GM18858 (cell line): ENCODE measurements around the gene TRA2B.
"Not testable (repeated sequence)": the region's sequence is repeated elsewhere in the genome, so short reads cannot be mapped to it uniquely, and the experiment has no call there.

Experiments
- ATAC-seq: cut with Tn5 transposase; IDR thresholded peaks from one replicate; pipeline ENCODE4 v1.9.1; 2021; ENCODE audit not compliant: unreplicated experiment

The TRA2B gene

GRCh38 chr3:185929192-185930151, 8.3 kb downstream of the TRA2B start:
- no peak for ATAC-seq

- peak; percentile 47 for ATAC-seq
Measured at GRCh38 chr3:185928496-185928895, 9.3 kb downstream of the TRA2B start.

DNA sequence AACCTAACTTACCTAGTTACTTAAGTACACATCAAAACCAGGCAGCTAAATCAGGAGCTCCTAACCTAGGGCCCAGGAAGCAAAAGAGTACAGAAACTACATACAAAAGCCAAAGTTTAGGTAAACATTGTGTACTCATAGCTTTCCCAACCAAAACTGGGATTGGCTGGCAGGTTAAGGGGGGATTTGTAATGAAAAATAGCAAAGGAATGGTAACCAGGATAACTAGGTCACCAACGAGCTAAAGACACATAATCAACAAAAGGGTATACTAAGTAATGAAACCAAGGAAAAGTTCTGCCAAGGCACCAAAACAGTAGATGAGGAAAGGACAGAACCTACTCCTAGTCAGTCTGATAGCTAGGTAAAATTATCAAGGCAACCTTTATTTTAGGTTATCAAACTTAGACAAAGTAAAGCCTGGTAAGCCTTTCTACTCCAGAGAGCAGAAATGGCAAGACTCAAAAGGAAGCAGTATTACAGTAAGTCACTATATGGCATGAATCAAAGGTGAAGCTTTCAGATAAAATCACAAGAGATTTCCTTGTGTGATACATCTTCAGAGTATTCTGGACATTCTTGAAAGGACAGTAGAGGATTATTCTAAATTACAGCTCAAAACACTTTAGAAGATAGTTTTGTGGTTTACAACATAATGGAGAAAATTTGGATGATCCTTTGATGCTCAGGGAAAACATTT, 10.2 kb downstream of the TRA2B start:
- no peak for ATAC-seq

GRCh38 chr3:185926445-185926844, 11.4 kb downstream of the TRA2B start:
- ATAC-seq, result no peak

DNA sequence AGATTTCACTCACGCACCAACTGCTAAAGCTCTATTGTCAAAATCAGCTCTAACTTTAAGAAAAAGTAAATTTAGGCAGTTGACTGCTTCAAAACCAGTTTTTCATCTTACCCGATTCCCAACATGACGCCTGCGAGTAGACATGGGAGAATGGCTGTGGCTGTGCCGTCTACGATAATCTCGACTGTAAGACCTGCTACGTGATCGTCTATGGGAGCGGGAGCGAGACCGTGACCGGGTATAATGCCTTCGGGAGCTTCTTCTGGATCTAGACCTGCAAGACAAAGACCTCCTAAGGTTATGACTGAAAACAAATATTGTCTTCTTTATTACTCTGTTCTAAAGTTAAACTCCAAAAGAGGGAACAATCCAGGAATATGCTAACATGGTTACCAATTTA, 12.5 kb downstream of the TRA2B start:
- no peak for ATAC-seq

- no peak for ATAC-seq
Measured at GRCh38 chr3:185924375-185924774, 13.4 kb downstream of the TRA2B start.

DNA sequence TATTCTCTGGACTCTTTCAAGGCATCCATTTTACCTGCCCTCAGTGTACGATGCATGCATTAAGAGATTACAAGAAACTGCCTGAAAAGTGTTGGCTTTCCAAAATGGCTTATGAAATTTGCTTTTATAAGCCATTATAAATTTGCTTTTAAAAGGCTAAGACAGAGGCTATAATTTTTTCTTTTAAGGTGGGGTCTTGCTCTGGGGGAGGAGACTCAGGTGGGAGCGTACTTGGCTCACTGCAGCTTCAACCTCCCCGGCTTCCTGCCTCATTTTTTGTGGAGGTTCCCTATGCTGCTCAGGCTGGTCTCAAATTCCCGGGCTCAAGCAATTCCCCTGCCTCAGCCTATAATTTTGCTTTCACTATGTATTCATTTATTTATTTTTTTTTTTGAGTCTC, 17.6 kb downstream of the TRA2B start:
- ATAC-seq, result no peak

DNA sequence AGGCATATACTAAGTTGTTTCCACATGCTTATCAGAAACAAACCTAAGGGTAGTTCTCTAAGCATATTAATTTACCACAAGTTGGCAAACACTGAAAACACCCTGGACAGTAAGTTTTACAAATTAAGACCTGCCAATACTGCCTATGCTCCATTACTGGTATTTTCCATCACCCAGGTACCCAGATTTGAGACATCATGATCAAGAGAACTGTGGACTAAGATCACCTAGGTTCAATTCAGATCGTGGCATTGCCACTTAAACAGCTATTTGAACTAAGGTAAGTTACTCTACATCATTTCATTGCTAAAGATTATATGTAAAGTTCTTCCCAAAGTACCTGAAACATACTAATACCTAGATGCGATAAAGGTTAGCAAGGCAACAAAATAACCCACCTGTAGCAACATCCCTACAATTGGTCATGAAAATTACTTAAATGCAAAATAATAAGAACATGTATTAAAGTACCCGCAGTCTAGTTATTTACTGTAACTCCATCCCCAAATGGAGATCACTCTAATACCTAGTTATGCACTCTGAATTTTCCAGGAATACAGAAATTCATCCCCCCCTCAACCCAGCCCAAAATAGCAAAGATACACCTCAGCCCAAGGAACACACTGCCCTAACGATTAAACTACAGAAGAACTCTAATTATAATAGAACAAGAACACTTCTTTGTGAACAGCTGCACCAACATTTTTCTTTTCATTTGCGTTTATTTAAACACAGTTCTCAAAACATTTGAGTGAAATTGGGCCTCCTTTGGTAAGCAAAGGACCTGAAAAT, 21.6 kb downstream of the TRA2B start:
- no peak for ATAC-seq

- no peak for ATAC-seq
Measured at GRCh38 chr3:185915642-185916041, 22.2 kb downstream of the TRA2B start.

DNA sequence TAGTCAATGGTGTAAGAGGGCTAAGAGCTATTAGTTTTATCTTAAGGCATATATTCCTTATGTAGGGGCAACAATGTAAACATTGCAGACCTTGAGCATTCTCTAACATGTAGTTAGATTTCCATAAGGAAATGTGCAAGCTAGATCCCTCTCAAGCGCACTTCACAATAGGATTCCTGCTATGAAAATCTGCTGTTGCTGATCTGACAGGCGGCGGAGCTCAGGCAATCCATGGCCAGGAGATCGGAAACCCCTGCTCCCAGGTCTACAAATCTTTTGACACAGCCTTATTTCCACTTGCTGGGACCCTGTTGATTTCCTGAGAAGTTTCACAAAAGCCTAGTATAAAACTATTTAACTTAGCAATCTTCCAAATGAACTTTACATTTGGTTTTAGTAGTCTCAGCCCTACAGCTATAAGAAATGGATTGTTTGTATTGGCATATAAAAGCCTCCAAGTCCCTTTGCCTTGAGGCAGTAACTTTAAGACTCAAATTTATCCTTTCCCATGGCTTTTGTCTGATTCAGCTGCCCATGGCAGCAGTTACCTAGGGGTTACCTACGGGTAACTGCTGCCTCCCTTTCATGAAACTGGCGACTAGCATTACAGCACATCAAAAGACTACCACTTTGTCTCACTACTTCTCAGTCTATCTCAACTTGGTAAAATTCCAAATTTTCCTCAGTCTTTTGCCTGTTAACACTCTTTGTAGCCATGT, 22.7 kb downstream of the TRA2B start:
- no peak for ATAC-seq

- ATAC-seq, result no peak
Measured at GRCh38 chr3:185912929-185913901, 24.6 kb downstream of the TRA2B start.

- ATAC-seq, result no peak
Measured at GRCh38 chr3:185912512-185912911, 25.3 kb downstream of the TRA2B start.

GRCh38 chr3:185911076-185911448, 26.8 kb downstream of the TRA2B start:
- ATAC-seq, result not testable (repeated sequence)

GRCh38 chr3:185910322-185911075, 27.3 kb downstream of the TRA2B start:
- not testable (repeated sequence) for ATAC-seq

DNA sequence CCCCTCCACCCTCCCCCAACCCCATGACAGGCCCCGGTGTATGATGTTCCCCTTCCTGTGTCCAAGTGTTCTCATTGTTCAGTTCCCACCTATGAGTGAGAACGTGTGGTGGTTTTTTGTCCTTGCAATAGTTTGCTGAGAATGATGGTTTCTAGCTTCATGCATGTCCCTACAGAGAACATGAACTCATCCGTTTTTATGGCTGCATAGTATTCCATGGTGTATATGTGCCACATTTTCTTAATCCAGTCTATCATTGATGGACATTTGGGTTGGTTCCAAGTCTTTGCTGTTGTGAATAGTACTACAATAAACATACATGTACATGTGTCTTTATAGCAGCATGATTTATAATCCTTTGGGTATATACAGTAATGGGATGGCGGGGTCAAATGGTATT, 27.9 kb downstream of the TRA2B start:
- ATAC-seq, result not testable (repeated sequence)

DNA sequence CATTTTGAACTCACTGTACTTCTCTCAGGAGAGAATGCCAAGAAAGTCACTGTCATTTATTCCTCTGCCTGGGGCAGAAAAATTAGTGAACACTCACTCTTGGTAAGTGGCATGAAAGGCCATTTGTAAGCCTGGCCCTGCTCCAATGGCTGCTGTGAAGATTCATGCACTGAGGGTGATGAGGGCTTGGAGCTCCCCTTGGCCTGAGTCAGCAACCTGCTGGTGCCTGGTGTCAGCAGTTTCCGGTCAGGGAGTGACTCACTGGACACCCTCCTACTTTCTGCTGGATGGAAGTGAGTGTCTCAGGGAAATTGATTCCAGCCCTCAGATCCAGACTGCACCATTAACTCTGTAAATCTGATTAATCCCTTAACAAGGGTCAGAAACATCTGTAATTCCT, 37.6 kb downstream of the TRA2B start:
- ATAC-seq, result no peak

DNA sequence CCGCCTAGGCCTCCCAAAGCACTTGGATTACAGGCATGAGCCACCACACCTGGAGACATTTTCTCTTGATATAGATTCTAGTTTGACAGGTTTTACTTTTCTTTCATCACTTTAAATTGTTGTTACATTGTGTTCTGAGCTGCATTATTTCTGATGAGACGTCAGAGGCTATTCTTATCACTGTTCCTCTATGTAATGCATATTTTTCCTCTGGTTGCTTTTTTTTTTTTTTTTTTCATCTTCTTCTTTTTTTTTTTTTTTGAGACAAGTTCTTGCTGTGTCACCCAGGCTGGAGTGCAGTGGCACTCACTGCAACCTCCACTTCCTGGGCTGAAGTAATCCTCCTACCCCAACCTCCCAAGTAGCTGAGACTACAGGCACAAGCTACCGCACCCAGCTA, 41.2 kb downstream of the TRA2B start:
- no peak for ATAC-seq

DNA sequence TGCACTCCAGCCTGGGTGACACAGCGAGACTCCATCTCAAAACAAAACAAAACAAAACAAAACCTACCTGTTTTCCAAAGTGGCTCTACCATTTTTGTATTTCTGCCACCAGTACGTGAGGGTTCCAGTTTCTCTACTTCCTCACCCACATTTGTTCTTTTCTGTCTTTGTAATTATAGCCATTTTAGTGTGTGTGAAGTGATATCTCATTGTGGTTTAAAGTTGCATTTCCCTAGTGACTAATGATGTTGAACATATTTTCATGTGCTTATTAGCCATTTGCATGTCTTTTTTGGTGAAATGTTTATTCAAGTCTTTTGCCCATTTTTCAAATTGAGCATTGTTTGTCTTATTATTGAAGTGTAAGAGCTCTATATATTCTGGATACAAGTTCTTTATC, 50.7 kb downstream of the TRA2B start:
- no peak for ATAC-seq

DNA sequence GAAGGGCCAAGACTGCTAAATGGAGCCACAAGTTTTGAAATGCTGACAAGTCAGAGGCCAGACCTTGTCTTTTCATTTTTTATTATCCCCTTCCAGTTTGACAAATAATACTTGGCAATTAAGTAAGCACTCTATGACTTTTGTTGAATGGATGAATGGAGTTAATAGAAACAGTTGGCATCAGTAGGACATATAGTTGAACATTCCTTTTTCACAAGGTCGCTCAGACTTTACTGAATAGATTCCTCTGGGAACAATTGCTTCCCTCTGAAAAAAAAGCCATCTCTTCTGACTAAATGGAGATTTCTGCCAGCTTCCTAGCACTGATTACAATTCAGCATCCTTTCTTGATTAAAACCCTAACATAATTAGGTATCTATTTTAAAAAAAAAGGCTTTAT, 53.2 kb downstream of the TRA2B start:
- ATAC-seq, result no peak
